GM21447 (cell line): ENCODE results near the gene ZFYVE28.
A peak's percentile ranks its signal among the peaks of the same experiment; 100 is the strongest.
"Not testable (repeated sequence)": the region's sequence is repeated elsewhere in the genome, so short reads cannot be mapped to it uniquely, and the experiment has no call there.

ENCODE experiments used
- ATAC-seq: cut with Tn5 transposase; IDR thresholded peaks from one replicate; pipeline ENCODE4 v1.9.1; 2021; ENCODE audit not compliant: unreplicated experiment

Gene ZFYVE28

GRCh38 chr4:2446656-2447564, 28.5 kb upstream of the ZFYVE28 start:
- ATAC-seq = no peak

GRCh38 chr4:2445571-2445970, 27.1 kb upstream of the ZFYVE28 start:
- no peak for ATAC-seq

DNA sequence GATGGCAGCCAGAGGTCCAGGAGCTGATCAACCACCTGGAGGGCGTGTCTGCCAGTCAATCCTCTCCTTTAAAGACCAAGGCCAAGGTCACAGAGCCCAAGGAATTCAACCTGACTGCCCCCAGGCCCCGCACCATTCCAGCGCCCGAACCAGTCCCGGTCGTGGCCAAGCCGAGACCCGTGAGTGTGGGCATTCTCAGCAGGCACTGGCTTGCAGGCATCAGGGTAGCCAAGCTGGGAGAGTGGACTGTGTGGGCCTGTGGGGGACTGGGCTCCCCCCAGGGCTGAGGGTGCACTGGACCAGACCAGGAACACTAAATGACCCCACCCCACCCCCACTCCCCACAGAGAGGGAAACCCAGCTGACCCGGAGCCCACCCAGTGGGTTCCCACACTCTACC, 26.7 kb upstream of the ZFYVE28 start:
- ATAC-seq = no peak

DNA sequence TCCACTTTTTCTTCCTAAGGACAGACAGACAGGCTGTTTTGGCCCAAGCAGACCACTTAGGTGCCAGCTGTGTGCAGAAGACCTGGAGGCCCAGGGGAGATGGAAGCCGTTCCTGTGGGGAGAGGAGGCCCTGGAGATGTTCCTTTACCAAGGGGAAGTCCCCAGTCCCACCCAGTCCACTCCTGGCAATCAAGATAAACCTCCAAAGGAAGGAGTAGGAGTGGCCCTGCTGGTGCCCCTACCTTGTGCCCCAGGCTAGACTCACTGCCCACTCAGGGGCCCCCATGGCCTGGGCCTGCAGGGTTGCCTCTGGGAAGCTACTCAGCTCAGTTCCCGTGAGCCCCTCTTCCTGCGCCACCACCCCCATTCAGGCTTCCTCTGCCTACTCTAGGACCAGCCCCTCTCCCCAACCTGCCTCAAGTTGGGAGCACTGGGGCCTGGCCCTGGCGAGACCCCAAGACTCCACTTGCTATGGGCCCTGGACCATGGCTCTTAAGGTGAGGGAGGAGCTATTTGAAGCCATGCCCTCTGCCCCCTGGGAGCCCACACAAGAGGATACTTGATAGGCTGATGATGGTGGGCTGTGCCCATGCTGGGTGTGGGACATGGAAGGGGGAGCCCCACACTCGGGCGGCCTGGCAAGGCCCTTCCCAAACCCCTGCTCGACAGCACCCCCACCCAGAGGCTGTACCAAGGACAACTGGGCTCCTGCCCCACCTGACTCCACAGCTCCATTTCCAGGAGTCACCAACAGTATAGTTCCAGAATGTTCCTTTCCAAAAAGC, 25.7 kb upstream of the ZFYVE28 start:
- no peak for ATAC-seq

- no peak for ATAC-seq
Observed at GRCh38 chr4:2443061-2443730, 24.8 kb upstream of the ZFYVE28 start.

GRCh38 chr4:2442175-2442993, 23.9 kb upstream of the ZFYVE28 start:
- ATAC-seq = no peak

DNA sequence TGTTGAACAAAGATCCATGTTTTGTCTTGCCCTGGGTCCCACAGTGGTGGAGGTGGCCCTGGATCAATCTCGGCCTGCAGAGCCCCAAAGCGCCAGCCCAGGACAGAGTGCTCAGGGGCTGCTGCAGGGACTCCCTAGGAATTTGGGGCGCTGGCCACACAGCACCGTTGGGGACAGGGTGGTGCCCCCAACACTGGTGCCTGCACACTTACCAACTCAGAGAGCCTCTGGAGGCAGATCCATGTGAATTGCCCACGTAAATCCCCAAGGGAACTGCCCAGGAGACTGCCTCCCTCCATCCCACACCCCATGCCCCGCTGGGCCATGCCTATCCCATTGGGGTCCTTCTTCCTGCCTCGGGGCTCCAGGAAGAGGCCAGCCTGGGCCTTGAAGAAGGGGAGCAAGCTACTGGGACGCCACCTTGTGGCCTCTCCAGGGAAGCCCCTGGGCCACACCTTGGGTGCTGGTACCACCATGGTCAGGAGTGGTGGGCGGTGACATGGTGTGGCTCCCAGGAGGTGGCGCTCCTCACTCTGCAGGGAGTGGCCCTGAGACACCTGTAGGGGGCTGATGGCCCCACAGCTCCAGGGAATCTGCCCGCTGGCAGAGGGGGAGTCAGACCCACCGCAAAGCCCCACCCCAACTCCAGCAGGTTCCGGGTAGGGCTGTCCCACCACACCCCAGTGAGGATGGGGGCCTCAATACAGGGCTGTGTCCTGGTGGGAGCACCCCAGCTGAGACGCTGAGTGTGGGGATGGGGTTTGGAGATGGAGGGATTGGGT, 23.1 kb upstream of the ZFYVE28 start:
- peak; percentile 88 for ATAC-seq

DNA sequence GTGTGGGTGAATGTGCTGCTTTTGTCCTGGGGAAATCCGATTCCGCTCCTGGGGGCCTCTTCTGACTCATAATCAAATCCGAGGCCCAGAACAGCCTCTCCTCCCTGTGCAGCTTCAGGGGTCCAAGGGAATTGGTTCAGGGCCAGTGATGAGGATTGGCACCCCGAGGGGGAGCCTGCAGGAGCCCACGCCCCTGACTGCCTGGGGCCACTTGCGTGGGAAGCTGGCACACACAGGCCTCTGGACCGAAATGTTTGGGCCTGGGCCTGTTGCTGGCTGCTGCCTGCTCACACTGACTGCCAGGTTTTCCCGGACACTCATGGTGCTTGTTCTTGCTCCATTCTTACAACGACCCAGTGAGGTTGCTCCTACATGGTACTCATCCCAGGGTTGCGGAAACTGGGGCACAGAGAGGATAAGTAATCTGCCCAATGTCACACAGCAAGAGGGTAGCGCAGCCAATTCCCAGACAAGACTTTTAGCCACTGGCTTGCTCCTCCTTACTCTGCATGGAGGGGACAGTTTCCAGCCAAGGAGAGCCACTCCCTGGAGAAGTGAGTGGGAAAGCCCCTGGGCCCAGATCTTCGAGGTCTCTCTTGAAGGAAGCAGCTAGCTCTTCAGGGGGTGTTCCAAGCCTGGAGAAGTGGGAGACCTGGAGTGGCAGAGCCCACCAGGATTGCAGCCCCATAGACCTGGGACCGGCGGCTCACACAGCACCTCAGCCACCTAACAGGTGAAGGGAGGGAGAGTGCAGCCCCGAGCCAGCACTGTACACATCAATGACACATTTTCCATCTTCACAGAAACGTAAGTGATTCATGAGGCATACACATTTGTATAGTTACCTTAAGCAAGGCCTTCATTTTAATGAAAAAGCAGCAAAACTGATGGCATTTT, 20.6 kb upstream of the ZFYVE28 start:
- no peak for ATAC-seq

DNA sequence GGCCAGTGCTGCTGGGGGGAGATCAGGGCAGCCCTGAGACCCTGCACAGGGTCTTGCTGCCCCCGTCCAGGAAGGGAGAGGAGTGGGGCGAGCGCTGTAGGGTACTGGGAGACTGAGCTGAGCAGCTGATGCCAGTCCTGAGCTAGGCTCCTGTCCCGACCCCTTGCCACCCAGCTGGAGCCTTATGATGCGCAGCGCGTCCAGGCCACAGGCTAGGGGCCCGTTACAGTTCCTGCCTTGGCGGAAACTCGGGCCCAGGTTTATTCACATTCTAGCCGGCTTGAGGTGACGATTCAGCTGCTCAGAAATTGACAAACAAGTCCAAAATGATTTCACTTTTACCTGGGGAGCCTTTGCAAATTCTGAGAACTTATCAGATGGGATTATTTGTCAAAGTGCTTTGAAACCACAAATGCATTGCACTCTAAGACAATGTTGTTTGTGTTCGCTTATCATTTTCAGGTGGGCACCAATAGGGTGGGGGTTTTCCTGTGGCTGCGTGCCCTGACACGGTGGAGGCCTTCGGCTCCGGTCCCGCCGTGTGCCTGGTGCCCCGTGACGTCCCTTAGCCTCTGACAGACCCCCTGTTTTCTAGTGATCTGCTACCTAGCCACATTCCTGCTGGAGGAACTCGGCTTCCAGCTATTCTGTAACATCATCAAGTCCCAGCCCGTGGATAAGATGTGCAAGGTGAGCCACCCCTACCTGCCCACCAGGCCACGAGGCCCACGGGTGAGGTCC, 19.2 kb upstream of the ZFYVE28 start:
- no peak for ATAC-seq

- no peak for ATAC-seq
Observed at GRCh38 chr4:2436761-2437474, 18.5 kb upstream of the ZFYVE28 start.

DNA sequence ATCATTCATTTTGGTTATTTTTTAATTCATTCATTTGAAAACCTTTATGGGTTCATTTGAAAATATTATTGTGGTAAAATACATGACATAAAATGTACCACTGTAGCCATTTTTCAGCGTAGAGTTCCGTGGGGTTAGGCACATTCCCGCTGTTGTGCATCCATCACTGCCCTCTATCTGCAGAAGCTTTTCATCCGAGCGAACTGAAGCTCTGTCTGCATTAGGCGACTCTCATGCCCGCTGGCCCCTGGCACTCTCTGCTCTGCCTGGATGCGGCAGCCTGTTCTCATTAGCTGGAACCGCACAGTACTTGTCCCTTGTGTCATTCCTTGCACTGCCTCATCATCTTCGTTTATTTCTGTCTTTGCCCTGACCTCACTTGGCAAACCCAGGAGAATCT, 17.9 kb upstream of the ZFYVE28 start:
- no peak for ATAC-seq

DNA sequence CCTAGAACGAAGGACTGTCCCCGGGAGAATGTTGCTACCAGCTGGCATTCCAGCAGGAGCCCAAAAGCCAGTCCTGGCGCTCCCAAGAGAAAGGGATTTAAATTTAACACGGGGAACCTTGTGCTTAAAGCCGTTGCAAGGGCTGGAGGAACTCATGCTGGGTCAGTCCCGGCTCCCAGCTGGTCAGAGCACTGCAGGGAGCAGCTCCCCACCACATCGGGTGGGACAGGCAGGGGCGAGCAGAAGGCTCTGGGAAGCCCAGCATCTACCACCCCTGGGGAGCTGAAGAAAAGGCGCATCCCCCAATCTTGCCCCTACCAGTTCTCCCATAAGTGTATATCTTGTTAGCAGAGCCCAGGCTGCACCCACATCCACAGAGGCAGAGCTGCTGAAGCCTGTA, 16.0 kb upstream of the ZFYVE28 start:
- no peak for ATAC-seq

DNA sequence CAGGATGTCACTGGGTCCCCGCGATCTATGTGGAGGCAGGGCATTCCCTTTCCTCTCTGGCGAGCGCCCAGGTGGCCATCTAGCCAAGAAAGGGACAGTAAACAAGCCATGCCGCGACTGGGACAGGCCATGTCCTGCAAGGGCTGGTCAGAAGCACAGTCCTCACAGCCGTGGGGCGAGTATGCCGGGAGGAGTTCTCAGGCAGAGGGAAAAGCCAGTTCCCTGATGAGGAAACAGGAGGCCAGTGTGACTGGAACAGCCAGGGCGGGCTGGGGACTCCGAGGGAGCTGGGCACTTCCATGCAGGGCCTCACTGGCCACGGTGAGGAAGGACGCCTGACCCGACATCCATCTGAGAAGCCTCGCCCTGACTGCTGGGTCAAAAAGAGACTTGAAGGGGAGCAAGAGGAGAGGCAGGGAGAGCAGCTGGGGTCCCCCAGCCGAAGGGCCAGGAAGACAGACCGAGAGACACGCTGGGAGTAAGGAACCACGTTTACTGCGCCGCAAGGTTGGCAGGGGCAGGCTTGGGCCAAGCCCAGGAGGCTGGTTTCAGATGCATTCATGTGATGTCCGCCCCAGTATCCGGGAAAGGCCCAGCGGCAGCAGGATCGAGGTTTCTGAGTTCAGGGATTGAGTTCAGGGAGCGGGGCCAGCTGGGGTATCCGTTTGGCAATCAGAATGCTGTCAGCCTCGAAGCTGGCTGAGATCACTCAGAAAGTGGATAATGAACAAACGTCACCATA, 15.3 kb upstream of the ZFYVE28 start:
- ATAC-seq = no peak

- ATAC-seq = no peak
Observed at GRCh38 chr4:2432991-2433530, 14.6 kb upstream of the ZFYVE28 start.

DNA sequence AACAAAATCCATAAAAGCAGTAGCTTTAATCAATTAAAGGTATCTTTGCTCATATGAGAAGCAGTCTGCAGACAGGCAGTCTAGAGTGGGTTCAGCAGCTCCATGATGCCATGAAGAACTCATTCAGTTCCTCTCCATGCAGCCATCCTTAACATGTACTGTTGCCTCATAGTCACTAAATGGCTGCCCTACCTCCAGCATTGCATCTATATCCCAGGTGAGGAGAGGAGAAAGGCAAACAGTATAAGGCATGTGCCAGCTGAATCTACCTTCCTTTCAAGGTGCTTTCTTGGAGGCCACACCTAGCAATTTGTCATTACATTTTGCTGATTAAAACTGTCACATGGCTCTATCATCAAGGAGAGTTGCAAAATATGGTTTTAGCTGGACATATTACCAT, 13.6 kb upstream of the ZFYVE28 start:
- no peak for ATAC-seq

GRCh38 chr4:2429945-2430757, 11.7 kb upstream of the ZFYVE28 start:
- not testable (repeated sequence) for ATAC-seq
